Measurements from ENCODE around the gene ZFYVE27.

The ZFYVE27 gene

GRCh38 chr10:97764519-97764931 is 27.6 kb downstream of the ZFYVE27 start:
- H3K79me1 ChIP-seq (ENCODE audit: low read length): no peaks in the 10 kb centered on the region
- H2BK12ac ChIP-seq (ENCODE audit: low read length): no peak overlapping the region
- H3K4me1 ChIP-seq (ENCODE audit: control insufficient read depth in 1 of 2, insufficient read depth in 2 of 2, low read length in 2 of 2): no peaks in the 10 kb centered on the region
- no peak overlapping the region for H3K4ac ChIP-seq (ENCODE audit: low read depth, low read length)
- no peak overlapping the region for H4K91ac ChIP-seq (ENCODE audit: low read depth, low read length)
- no peaks in the 10 kb centered on the region for H3K79me2 ChIP-seq (ENCODE audit: control insufficient read depth, insufficient read depth, low read length, poor library complexity)
- H2AK5ac ChIP-seq (ENCODE audit: low read length): no peak overlapping the region
- H3K4me2 ChIP-seq (ENCODE audit: low read length): no peak overlapping the region
- no peak for DNase-seq
- no CpG with 5 or more reads among the region's 7 CpGs for WGBS (ENCODE audit: extremely low coverage, insufficient coverage, insufficient read length)
- peaks cover 5% of the 10 kb centered on the region for H3K27me3 ChIP-seq (ENCODE audit: insufficient read depth, low read length)
- no peak overlapping the region for H3K4me3 ChIP-seq (ENCODE audit: low read depth, low read length)
- H2BK120ac ChIP-seq (ENCODE audit: insufficient read depth, low read length, poor library complexity): no peak overlapping the region
- H3K23ac ChIP-seq (ENCODE audit: low read length): no peak overlapping the region
- H3K27ac ChIP-seq (ENCODE audit: low read depth, low read length): no peak overlapping the region
- no peak overlapping the region for H4K12ac ChIP-seq (ENCODE audit: low read depth, low read length)
- H3K18ac ChIP-seq (ENCODE audit: low read length): no peak overlapping the region
- no peak overlapping the region for H2AFZ ChIP-seq (ENCODE audit: insufficient read depth, low read length, poor library complexity)
- no peak overlapping the region for H3K14ac ChIP-seq (ENCODE audit: low read length)
- H3K36me3 ChIP-seq (ENCODE audit: control insufficient read depth in 1 of 2, insufficient read depth in 2 of 2, low read length in 2 of 2): peaks cover 28 to 35% of the 10 kb centered on the region in 2 experiments
- peaks cover 3% of the 10 kb centered on the region for H3K9me3 ChIP-seq (ENCODE audit: insufficient read depth, low read depth, low read length)
- no peak overlapping the region for H2BK5ac ChIP-seq (ENCODE audit: low read depth, low read length, poor library complexity)
- no peak overlapping the region for H3K9ac ChIP-seq (ENCODE audit: low read length)
- no peak overlapping the region for H4K8ac ChIP-seq (ENCODE audit: low read depth, low read length)

GRCh38 chr10:97765201-97765600 is 28.3 kb downstream of the ZFYVE27 start:
- Histone ChIP-seq H4K8ac (ENCODE audit: low read depth, low read length) (no peak overlapping the region), H4K91ac (ENCODE audit: low read depth, low read length) (no peak overlapping the region), H3K36me3 (ENCODE audit: control insufficient read depth in 1 of 2, insufficient read depth in 2 of 2, low read length in 2 of 2) (peaks cover 22 to 28% of the 10 kb centered on the region in 2 experiments), H3K4me1 (ENCODE audit: control insufficient read depth in 1 of 2, insufficient read depth in 2 of 2, low read length in 2 of 2) (no peaks in the 10 kb centered on the region), H2BK12ac (ENCODE audit: low read length) (no peak overlapping the region), H3K4me3 (ENCODE audit: low read depth, low read length) (no peak overlapping the region), H2AFZ (ENCODE audit: insufficient read depth, low read length, poor library complexity) (no peak overlapping the region), H2AK5ac (ENCODE audit: low read length) (no peak overlapping the region), H3K79me1 (ENCODE audit: low read length) (no peaks in the 10 kb centered on the region), H3K23ac (ENCODE audit: low read length) (no peak overlapping the region), H3K27me3 (ENCODE audit: insufficient read depth, low read length) (peaks cover 9% of the 10 kb centered on the region), H3K9me3 (ENCODE audit: insufficient read depth, low read depth, low read length) (peaks cover 3% of the 10 kb centered on the region), H4K12ac (ENCODE audit: low read depth, low read length) (no peak overlapping the region), H3K79me2 (ENCODE audit: control insufficient read depth, insufficient read depth, low read length, poor library complexity) (no peaks in the 10 kb centered on the region), H3K4ac (ENCODE audit: low read depth, low read length) (no peak overlapping the region), H3K18ac (ENCODE audit: low read length) (no peak overlapping the region), H3K27ac (ENCODE audit: low read depth, low read length) (no peak overlapping the region), H3K4me2 (ENCODE audit: low read length) (no peak overlapping the region), H2BK5ac (ENCODE audit: low read depth, low read length, poor library complexity) (no peak overlapping the region), H2BK120ac (ENCODE audit: insufficient read depth, low read length, poor library complexity) (no peak overlapping the region), H3K9ac (ENCODE audit: low read length) (no peak overlapping the region), H3K14ac (ENCODE audit: low read length) (no peak overlapping the region)
- DNase-seq: no peak
- no CpG with 5 or more reads among the region's 15 CpGs for WGBS (ENCODE audit: extremely low coverage, insufficient coverage, insufficient read length)

- Histone ChIP-seq H2BK120ac (ENCODE audit: insufficient read depth, low read length, poor library complexity) (no peak overlapping the region), H3K79me1 (ENCODE audit: low read length) (no peaks in the 10 kb centered on the region), H4K91ac (ENCODE audit: low read depth, low read length) (no peak overlapping the region), H3K79me2 (ENCODE audit: control insufficient read depth, insufficient read depth, low read length, poor library complexity) (no peaks in the 10 kb centered on the region), H2BK12ac (ENCODE audit: low read length) (no peak overlapping the region), H4K8ac (ENCODE audit: low read depth, low read length) (no peak overlapping the region), H3K27ac (ENCODE audit: low read depth, low read length) (no peak overlapping the region), H4K12ac (ENCODE audit: low read depth, low read length) (no peak overlapping the region), H3K4ac (ENCODE audit: low read depth, low read length) (no peak overlapping the region), H3K27me3 (ENCODE audit: insufficient read depth, low read length) (peaks cover 19% of the 10 kb centered on the region), H2AFZ (ENCODE audit: insufficient read depth, low read length, poor library complexity) (no peak overlapping the region), H3K18ac (ENCODE audit: low read length) (no peak overlapping the region), H3K9ac (ENCODE audit: low read length) (no peak overlapping the region), H3K4me1 (ENCODE audit: control insufficient read depth in 1 of 2, insufficient read depth in 2 of 2, low read length in 2 of 2) (peaks cover 0 to 3% of the 10 kb centered on the region in 2 experiments), H3K23ac (ENCODE audit: low read length) (no peak overlapping the region), H3K9me3 (ENCODE audit: insufficient read depth, low read depth, low read length) (peaks cover 4% of the 10 kb centered on the region), H3K14ac (ENCODE audit: low read length) (no peak overlapping the region), H3K36me3 (ENCODE audit: control insufficient read depth in 1 of 2, insufficient read depth in 2 of 2, low read length in 2 of 2) (peaks cover 14 to 19% of the 10 kb centered on the region in 2 experiments), H2AK5ac (ENCODE audit: low read length) (no peak overlapping the region), H3K4me3 (ENCODE audit: low read depth, low read length) (no peak overlapping the region), H2BK5ac (ENCODE audit: low read depth, low read length, poor library complexity) (no peak overlapping the region), H3K4me2 (ENCODE audit: low read length) (no peak overlapping the region)
- DNase-seq: no peak
- no CpG with 5 or more reads among the region's 13 CpGs for WGBS (ENCODE audit: extremely low coverage, insufficient coverage, insufficient read length)
These were observed 29.3 kb downstream of the ZFYVE27 start for GRCh38 chr10:97766106-97766810.

- H3K23ac ChIP-seq (ENCODE audit: low read length): no peak overlapping the region
- H3K79me2 ChIP-seq (ENCODE audit: control insufficient read depth, insufficient read depth, low read length, poor library complexity): no peaks in the 10 kb centered on the region
- H3K27ac ChIP-seq (ENCODE audit: low read depth, low read length): no peak overlapping the region
- no peak overlapping the region for H3K9ac ChIP-seq (ENCODE audit: low read length)
- no peak overlapping the region for H3K4me2 ChIP-seq (ENCODE audit: low read length)
- H4K12ac ChIP-seq (ENCODE audit: low read depth, low read length): no peak overlapping the region
- H3K4ac ChIP-seq (ENCODE audit: low read depth, low read length): no peak overlapping the region
- H2BK5ac ChIP-seq (ENCODE audit: low read depth, low read length, poor library complexity): no peak overlapping the region
- H3K14ac ChIP-seq (ENCODE audit: low read length): no peak overlapping the region
- no peak overlapping the region for H2BK120ac ChIP-seq (ENCODE audit: insufficient read depth, low read length, poor library complexity)
- DNase-seq: no peak
- peaks cover 5 to 11% of the 10 kb centered on the region in 2 experiments for H3K36me3 ChIP-seq (ENCODE audit: control insufficient read depth in 1 of 2, insufficient read depth in 2 of 2, low read length in 2 of 2)
- no peaks in the 10 kb centered on the region for H3K79me1 ChIP-seq (ENCODE audit: low read length)
- no peak overlapping the region for H3K4me3 ChIP-seq (ENCODE audit: low read depth, low read length)
- H3K27me3 ChIP-seq (ENCODE audit: insufficient read depth, low read length): peaks cover 29% of the 10 kb centered on the region
- no peak overlapping the region for H4K91ac ChIP-seq (ENCODE audit: low read depth, low read length)
- no peak overlapping the region for H2AFZ ChIP-seq (ENCODE audit: insufficient read depth, low read length, poor library complexity)
- no peak overlapping the region for H3K18ac ChIP-seq (ENCODE audit: low read length)
- H3K4me1 ChIP-seq (ENCODE audit: control insufficient read depth in 1 of 2, insufficient read depth in 2 of 2, low read length in 2 of 2): peaks cover 2 to 8% of the 10 kb centered on the region in 2 experiments
- no CpG with 5 or more reads among the region's 22 CpGs for WGBS (ENCODE audit: extremely low coverage, insufficient coverage, insufficient read length)
- peaks cover 6% of the 10 kb centered on the region for H3K9me3 ChIP-seq (ENCODE audit: insufficient read depth, low read depth, low read length)
- H2BK12ac ChIP-seq (ENCODE audit: low read length): no peak overlapping the region
- H2AK5ac ChIP-seq (ENCODE audit: low read length): no peak overlapping the region
- H4K8ac ChIP-seq (ENCODE audit: low read depth, low read length): no peak overlapping the region
These were observed 30.3 kb downstream of the ZFYVE27 start for GRCh38 chr10:97766996-97767924.

Data from trophoblast cell (in vitro differentiated cells and primary cell).